ENCODE data around the gene TSPAN18. TPM values are rescaled to one million over a fixed set of nuclear protein-coding genes. Genes with fewer than 3 reads are reported as not detected.

The TSPAN18 gene
- total and polyA plus RNA-seq, 8 donors: 27.2 to 85.8 (median 63.7) TPM

GRCh38 chr11:44910591-44910990 is 183.8 kb downstream of the TSPAN18 start:
- intact Hi-C loops (cut with DNase I): loop anchor here in 1 of 2 donors (5.0 to 10.0 kb wide), 2 partner anchors 288 to 356 kb away; no protein-coding TSS in a partner anchor
- H3K27ac ChIP-seq: no peak overlapping the region
- no peak for TF ChIP-seq CTCF (IDR thresholded peaks at IDR 0.05)
- ATAC-seq: no peak
- H3K27me3 ChIP-seq: no peaks in the 10 kb centered on the region
- H3K4me3 ChIP-seq: no peak overlapping the region
- no peaks in the 10 kb centered on the region for H3K36me3 ChIP-seq
- no peak for DNase-seq
- peaks cover 0 to 17% of the 10 kb centered on the region in 2 donors for H3K4me1 ChIP-seq
- no peaks in the 10 kb centered on the region for H3K9me3 ChIP-seq

DNA sequence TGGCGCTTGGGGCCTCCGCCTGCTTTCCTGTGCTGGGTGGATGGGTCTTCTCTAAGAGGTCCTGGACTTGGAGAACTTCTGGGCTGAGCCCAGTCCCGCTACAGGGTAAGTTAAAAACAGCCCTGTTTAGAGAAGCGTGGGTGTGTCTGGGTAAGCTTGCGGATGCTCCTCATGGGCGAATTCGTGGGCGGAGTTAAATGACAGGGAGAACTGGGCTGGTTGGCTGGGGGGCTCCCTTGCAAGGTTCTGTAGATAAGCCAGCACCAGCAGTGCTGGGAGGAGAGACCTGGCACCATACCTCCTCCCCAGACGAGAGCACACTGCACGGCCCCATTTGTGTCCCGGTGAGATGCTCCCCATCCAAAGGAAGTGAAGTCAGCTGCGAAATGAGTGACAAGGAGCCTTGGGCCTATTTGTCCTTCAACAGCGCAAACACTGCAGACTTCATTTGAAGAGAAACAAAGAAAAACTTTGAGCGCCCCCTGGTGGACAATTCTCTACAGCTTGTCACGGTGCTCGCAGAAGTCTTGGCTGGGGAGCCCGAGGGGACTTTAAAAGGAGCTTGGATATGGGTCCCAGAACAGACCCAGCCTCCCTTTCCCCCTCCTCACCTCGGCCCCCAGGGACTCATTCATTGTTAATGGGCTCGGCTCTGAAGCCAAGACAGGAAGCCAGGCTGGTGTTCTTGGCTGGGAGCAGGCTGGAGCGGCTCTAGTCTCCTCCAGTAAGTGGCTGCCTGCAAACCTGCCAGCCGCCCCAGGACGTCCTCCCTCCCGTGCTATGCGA is 184.5 kb downstream of the TSPAN18 start:
- no peaks in the 10 kb centered on the region for H3K36me3 ChIP-seq
- H3K4me1 ChIP-seq: peaks cover 0 to 23% of the 10 kb centered on the region in 2 donors
- no peak overlapping the region for H3K27ac ChIP-seq
- peaks cover 0 to 5% of the 10 kb centered on the region in 2 donors for H3K27me3 ChIP-seq
- H3K4me3 ChIP-seq: no peak overlapping the region
- TF ChIP-seq CTCF (IDR thresholded peaks at IDR 0.05): peak; percentile 86 to 89
- no peaks in the 10 kb centered on the region for H3K9me3 ChIP-seq
- ATAC-seq: peak; percentile 90
- DNase-seq: peak; percentile 72 to 89 (median 78)
- intact Hi-C loops (cut with DNase I): loop anchor here in 1 of 2 donors (5.0 to 10.0 kb wide), 2 partner anchors 289 to 356 kb away; no protein-coding TSS in a partner anchor

- H3K36me3 ChIP-seq: no peaks in the 10 kb centered on the region
- no peak overlapping the region for H3K4me3 ChIP-seq
- TF ChIP-seq CTCF (IDR thresholded peaks at IDR 0.05): no peak
- H3K9me3 ChIP-seq: no peaks in the 10 kb centered on the region
- H3K27ac ChIP-seq: peak overlapping the region in 1 of 2 donors; percentile 23
- no peak for DNase-seq
- intact Hi-C loops (cut with DNase I): loop anchor here in 1 of 2 donors (5.0 to 10.0 kb wide), 2 partner anchors 290 to 358 kb away; no protein-coding TSS in a partner anchor
- peaks cover 0 to 15% of the 10 kb centered on the region in 2 donors for H3K27me3 ChIP-seq
- peaks cover 0 to 28% of the 10 kb centered on the region in 2 donors for H3K4me1 ChIP-seq
- ATAC-seq: no peak
Observed at GRCh38 chr11:44912270-44912987, 185.7 kb downstream of the TSPAN18 start.

DNA sequence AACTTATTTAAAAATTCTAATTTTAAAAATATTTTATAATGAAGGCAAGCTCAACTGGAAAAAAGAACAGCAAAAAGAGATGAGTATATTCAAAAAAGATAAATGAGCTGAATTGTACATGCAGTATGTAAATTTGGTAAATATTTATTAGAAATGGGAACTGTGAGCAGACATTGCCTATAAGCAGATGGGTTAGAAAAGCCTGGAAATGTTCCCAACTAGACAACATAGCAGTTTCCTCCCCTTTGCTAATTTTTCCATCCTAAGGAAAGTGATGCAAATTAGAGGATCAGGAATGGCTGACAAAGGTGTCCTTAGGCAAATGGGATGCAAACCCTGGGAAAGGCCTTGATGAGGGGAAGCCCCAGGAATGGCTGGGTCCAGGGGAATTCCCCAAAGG is 186.7 kb downstream of the TSPAN18 start:
- Histone ChIP-seq H3K36me3 (no peaks in the 10 kb centered on the region), H3K27me3 (peaks cover 0 to 15% of the 10 kb centered on the region in 2 donors), H3K4me3 (no peak overlapping the region), H3K4me1 (peaks cover 0 to 28% of the 10 kb centered on the region in 2 donors), H3K27ac (no peak overlapping the region), H3K9me3 (no peaks in the 10 kb centered on the region)
- TF ChIP-seq CTCF (IDR thresholded peaks at IDR 0.05): no peak
- DNase-seq: no peak
- intact Hi-C loops (cut with DNase I): loop anchor here in 1 of 2 donors (5.0 to 10.0 kb wide), 2 partner anchors 291 to 359 kb away; no protein-coding TSS in a partner anchor
- no peak for ATAC-seq

- no peaks in the 10 kb centered on the region for H3K36me3 ChIP-seq
- H3K4me3 ChIP-seq: no peak overlapping the region
- intact Hi-C loops (cut with DNase I): loop anchor here in 1 of 2 donors (5.0 to 10.0 kb wide), 2 partner anchors 292 to 359 kb away; no protein-coding TSS in a partner anchor
- peaks cover 0 to 28% of the 10 kb centered on the region in 2 donors for H3K4me1 ChIP-seq
- ATAC-seq: no peak
- H3K27me3 ChIP-seq: peaks cover 0 to 15% of the 10 kb centered on the region in 2 donors
- no peak for DNase-seq
- TF ChIP-seq CTCF (IDR thresholded peaks at IDR 0.05): no peak
- no peaks in the 10 kb centered on the region for H3K9me3 ChIP-seq
- no peak overlapping the region for H3K27ac ChIP-seq
Observed at GRCh38 chr11:44914105-44914504, 187.3 kb downstream of the TSPAN18 start.
